HG03432 (cell line): Measurements from ENCODE around the gene JAK3.
"Not testable (repeated sequence)": the region's sequence is repeated elsewhere in the genome, so short reads cannot be mapped to it uniquely, and the experiment has no call there.

Experiments used
- ATAC-seq: cut with Tn5 transposase; IDR thresholded peaks from one replicate; pipeline ENCODE4 v1.9.1; 2021; ENCODE audit warnings: mild to moderate bottlenecking, moderate library complexity; ENCODE audit not compliant: unreplicated experiment

JAK3 gene

DNA sequence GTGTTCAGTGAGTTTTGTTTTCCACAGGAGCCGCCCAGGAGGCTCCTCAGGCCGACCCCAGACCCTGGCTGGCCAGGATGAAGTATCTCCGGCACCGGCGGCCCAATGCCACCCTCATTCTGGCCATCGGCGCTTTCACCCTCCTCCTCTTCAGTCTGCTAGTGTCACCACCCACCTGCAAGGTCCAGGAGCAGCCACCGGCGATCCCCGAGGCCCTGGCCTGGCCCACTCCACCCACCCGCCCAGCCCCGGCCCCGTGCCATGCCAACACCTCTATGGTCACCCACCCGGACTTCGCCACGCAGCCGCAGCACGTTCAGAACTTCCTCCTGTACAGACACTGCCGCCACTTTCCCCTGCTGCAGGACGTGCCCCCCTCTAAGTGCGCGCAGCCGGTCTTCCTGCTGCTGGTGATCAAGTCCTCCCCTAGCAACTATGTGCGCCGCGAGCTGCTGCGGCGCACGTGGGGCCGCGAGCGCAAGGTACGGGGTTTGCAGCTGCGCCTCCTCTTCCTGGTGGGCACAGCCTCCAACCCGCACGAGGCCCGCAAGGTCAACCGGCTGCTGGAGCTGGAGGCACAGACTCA, 40.0 kb downstream of the JAK3 start:
- no peak for ATAC-seq

DNA sequence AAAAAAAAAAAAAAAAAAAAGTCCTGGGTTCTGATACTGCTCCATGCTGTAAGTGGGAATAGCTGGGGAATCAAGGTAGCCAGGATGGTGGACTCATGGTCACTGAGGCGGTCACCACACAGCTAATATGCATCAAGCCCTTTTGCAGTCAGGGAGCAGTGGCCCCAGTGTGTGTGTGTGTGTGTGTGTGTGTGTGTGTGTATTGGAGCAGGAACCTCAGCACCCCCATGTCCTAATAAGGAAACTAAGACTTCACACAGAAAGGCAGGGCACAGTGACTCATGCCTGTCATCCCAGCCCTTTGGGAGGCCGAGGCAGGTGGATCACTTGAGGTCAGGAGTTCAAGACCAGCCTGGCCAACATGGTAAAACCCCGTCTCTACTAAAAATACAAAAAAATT, 40.8 kb downstream of the JAK3 start:
- ATAC-seq, result no peak

DNA sequence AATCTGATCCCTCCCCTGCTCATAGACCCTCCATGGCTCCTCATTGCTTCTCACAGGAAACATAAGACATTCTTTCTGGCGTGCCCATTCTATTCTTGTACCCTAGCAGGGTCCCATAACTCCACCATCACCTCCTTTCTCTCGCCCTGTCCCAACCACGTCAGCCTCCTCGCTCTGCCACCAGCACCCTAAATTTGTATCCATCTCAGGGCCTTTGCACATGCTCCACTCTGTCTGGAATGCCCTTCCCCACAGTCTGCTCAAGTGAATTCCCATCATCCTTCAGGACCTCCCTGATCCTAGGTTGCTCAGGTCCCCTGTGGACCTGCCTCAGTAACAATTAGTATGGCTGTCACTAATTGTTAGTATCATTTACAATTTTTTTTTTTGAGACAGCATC, 42.4 kb downstream of the JAK3 start:
- ATAC-seq, result no peak

DNA sequence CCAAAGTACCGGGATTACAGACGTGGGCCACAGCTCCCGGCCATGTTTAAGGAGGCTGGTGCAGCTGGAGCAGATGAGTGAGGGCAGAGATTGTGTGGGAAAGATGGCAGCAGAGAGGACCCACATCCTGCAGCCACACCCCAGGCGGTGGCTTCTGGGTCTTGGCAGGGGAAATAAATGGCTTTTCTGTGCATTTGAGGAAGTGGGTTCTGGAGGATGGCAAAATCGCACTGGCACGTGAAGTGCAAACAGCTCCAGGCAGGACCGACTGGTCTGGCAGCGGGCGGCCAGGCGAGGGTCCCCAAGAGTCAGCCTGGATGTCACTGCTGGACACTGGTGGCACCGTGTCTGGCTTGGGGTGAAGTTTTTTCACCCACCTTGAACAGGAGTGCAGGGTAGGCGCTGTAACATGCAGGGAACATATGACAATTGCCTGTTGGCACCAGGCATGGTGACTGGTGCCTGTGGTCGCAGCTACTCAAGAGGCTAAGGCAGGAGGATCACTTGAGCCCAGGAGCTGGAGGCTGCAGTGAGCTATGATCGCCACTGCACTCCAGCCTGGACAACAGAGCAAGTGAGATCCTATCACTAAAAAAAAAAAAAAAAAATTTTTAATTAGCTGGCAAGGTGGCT, 44.4 kb downstream of the JAK3 start:
- ATAC-seq, result no peak

DNA sequence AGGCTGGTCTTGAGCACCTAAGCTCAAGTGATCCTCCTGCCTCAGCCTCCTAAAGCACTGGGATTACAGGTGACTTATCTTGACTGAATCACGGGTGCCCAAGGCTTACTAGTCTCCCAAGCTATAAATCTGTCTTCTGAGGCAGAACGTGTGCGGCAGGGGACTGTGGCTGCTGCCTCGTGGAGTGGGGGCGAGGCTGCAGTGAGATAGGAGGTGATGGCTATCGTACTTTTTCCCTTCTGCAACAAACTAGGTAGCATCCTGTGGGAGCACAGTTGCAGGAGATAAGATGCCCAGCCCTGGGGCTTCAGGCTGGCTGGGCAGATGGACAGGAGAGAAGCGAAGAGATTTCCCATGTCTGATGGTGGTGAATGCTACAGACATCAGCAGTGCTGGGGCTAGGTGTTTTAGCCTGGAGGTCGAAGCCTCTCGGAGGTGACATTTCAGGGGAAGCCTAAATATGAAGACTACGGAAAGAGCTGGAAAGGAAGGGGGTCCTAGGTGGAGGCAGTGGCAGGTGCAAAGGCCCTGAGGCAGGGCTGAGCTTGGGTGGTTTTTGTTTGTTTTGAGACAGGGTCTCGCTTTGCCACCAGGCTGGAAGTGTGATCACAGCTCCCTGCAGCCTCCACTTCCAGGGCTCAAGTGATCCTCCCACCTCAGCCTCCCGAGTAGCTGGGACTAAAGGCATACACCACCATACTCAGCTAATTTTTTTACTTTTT, 45.5 kb downstream of the JAK3 start:
- no peak for ATAC-seq

DNA sequence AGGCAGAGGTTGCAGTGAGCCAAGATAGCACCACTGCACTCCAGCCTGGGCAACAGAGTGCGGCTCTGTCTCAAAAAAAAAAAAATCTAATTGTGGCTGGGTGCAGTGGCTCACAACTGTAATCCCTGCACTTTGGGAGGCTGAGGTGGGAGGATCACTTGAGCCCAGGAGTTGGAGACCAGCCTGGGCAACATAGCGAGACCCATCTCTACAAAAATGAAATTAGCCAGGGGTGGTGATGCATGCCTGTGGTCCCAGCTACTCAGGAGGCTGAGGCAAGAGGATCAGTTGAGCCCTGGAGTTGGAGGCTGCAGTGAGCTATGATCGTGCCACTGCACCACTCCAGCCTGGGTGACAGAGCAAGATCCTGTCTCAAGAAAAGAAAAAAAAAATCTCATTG, 49.2 kb downstream of the JAK3 start:
- ATAC-seq, result not testable (repeated sequence)

DNA sequence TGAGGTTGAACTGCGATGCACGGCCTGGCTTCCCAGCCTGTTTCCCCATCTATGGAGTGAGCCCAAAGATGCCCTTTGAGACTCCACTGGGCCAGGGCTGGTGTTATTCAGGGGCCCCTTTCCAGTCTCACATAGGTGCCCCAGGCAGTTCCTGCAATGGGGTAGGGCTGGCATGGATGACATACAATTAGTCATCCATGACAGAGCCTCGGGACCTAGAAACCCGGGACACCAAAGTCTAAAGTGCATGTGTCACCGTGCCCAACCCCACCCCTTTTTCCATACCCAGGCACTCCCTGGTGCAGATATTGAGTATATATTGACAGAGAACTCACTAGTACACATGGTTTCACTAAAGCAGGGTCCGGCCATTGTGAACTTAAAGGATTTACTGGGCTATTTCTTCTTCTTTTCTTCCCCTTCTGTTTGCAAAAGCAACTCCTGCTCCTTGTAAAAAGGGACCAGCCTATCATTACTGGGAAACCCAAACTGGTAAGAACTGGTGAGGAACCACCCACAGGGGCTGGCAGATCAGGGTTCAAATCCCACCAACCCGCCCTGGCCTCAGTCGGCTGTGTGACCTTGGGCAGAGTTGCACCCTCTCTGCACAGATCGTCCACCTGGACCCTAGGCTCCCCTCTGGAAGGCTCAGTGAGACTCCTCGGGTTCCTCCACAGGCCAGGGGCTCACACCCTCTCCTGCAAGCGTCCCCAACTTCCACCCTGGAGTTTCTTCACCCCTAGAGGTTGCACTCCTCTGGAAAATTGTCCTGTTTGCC, 50.2 kb downstream of the JAK3 start:
- no peak for ATAC-seq

DNA sequence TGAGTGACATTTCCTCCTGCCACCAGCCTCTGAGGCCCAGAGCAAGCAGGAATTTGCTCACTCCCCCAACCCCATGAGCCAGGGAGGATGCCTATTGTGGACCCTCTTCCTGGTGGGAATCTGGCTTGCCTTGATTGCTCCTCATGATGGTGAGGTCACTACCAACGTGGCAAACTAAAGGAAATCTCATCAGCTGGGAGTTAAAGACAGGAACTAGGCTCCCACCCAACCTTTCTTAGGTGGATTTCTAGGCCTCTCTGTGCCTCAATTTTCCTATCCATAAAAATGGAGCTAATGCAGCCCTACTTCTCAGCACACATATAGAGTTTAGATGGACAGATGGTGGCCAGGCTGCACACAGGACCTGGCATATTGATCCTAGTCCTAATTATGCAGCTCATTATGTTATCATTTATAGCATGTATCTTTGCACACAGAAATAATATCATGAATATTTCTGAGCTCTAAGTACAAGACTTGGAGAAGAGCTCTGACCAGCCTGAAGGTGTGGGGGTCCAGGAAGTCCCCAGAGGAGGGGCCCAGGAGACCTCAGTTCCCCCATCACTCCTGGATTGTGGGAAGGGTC, 50.9 kb downstream of the JAK3 start:
- no peak for ATAC-seq

DNA sequence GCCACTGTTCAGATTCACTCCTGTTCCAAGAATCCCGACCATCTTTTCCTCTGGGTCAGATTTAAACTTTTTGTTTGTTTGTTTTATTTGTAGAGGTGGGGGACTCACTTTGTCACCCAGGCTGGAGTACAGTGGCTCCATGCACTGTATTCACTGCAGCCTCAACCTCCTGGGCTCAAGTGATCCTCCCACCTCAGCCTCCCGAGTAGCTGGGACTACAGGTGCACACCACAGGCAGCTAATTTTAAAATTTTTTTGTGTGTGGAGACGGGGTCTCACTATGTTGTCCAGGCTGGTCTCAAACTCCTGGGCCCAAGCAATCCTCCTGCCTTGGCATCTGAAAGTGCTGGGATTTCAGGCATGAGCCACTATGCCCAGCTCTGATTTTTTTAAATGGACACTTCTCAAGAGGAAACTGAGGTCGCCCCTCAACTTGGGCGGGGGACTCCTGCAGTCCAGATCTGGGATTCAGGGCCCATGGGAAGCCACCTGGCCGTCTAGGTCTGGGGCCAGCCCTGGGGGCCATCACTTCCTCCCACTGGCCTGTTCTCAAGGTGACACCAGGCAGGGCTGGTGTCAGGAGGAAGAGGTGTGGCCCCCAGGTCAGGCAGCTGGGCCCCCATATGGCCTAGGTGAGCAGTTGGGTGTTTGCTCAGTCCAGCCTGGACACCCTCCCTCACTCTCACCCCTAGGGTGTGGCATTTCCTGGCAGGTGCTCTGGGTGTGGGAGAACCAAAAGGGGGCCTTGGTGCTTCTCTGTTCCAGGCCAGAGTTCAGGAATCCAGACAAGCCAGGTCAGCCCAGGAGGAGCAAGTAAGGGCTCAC, 51.6 kb downstream of the JAK3 start:
- no peak for ATAC-seq

DNA sequence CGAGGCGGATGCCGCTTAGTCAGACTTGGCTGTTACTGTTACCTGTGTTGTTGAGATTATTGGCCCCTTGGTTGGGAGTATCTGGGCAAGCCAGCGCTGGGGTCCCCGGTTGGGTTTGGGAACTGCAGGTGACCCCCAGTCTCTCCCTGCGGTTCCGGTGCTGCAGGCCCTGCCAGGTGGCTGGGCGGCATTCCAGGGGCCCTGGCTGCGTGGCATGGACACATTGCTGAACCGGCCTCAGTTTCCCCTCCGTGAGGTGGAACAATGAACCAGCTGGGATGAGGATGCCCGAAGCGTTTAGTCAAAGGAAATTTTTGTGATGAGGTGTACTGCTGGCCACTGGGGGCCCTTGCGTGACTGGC, 52.3 kb downstream of the JAK3 start:
- no peak for ATAC-seq

DNA sequence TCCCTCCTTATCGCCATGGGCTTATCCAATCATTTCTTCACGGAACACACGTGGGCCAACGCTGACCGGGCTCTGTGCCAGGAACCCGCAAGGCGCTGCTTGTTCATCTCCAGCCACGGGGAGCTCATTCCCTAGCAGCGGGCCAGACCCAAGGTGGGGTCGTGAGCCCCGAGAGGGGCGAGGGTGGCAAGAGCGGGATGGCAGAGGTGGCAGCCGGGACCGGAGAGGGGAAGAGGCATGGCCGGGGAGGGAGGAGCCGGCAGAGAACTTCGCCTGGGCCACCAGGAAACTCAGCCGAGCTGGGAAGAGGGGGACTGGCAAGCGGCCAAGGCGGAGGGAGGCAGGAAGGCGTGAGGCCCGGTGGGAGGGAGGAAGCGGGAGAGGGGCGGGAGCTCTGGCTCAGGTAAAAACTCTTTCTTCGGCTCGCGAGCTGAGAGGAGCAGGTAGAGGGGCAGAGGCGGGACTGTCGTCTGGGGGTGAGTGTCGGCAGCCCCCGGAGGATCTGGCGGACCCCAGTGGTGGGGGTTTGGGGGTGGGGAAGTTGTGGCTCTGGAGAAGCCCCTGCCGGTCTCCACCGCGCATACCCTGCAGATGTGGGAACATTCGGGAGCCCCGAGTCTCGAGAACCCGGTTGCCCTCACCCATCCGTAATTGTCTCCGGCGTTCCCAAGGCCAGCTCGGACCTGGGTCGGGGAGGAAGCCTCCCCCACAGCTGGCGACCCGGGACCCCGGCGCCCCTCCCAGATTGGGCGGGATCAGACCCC, 52.9 kb downstream of the JAK3 start, which contains the start of gene B3GNT3:
TSS of gene B3GNT3 (plus strand) at position 408 of the 764 bp plus-strand sequence. CDS start 12,670 bp downstream, outside the sequence.
- no peak for ATAC-seq

DNA sequence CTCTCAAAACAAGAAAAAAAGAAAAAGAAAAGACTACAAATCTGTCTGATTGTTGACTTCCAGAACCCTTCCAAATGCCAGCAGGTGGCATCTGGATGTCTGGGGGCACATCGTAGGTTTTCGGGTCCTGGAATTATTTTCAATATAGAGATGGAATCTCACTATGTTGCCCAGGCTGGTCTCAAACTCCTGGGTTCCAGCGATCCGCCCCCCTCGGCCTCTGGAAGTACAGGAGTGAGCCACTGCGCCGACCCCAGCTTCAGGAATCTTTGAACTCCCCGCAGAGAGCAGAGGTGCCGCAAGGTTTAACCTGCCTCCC, 53.4 kb downstream of the JAK3 start:
- no peak for ATAC-seq

DNA sequence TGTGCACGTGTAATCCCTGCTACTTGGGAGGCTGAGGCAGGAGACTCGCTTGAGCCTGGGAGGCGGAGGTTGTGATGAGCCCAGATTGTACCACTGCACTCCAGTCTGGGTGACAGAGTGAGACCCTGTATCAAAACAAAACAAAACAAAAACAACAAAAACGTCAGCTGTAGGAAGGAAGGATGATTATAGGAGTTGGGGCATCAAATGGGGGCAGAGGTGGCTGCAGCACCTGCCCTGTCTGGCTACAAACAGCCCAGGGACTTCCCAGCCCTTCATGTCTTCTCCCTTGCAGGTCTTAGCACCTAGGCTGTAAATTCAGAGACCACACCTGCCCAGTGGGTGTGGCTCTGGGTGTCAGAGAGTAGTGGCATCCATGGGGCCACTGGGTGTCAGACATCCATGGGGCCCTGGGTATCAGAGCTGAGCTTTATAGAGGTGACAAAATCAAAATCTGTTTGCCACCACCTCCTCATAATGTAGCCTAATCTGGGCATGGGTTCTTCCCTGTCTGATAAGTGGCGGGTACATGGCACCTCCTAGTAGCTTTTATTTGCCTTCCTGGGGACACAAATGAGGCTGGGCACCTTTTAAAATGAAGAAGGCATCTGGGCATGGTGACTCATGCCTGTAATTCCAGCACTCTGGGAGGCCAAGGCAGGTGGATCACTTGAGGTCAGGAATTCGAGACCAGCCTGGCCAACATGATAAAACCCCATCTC, 57.6 kb downstream of the JAK3 start:
- ATAC-seq, result no peak

DNA sequence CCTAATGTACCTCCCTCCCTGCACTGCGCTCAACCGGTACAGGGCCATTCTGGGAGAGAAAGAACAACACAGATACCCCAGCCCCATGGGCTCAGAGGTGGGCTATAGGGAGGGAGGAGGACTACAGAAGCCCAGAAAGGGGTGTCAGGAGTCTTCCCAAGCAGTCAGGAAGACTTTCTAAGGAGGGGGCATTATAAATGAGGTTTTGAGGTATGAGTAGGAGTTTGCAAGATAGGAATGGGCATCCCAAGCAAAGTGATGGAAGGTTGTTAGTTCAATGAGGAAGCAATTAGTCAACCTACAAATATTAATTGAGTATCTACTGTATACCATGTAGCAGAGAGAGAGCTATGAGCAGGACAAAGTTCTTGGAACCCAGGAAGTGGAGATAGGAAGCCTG, 59.1 kb downstream of the JAK3 start:
- ATAC-seq, result no peak

DNA sequence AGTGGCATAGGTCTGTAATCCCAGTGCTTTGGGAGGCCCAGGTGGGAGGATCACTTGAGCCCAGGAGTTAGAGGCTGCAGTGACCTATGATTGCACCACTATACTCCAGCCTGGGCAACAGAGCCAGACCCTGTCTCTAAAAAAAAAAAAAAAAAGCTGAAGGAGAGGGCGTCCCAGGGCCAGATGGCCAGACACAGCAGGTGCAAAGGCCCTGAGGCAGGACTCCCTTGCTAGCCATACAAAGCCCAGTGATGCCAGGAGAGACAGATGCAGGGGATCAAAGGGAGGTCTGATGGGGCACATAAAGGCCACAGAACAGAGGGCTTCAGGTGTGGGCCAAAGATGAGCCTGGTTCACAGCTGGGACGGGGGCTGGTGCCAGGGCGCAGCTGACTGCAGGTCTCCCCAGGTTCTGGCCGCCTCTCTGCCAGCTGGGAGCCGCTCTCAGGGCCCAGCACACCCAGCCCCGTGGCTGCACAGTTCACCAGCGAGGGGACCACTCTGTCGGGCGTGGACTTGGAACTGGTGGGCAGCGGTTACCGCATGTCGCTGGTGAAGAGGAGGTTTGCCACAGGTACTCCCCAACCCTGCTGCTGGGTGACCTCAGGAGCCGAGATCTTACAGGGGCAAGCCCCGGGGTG, 60.4 kb downstream of the JAK3 start:
- no peak for ATAC-seq

DNA sequence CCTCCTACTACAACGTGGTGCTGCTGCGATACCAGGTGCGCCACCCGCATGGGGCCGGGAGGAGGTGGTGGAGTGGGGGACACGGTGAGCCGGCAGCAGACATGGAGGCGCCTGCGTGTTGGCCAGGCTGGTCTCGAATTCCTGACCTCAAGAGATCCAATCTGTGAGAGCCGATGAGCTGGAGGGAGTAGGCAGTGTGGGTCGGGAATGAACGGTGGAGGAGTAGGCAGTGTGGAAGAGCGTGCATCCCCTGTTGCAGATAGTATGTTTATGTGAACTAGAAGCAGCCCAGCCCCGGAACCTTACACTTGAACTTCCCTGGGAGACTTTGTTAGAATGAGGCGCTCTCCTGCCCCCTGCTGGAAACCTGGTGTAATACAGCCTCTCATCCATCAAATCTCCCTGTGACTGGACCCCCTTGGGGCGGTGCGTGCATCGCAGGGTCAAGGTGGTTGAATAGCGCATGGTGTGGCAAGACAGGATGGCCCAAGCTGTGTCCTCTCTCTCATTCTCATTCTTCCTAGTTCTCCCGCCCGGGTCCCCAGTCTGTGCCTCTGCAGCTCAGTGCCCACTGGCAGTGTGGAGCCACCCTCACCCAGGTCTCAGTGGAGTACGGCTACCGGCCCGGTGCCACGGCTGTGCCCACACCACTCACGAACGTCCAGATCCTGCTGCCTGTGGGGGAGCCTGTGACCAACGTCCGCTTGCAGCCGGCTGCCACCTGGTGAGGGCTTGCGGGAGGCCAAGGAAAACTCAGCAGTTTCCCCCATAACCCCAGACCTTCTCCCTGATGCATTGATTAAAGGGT, 63.4 kb downstream of the JAK3 start:
- ATAC-seq, result no peak

DNA sequence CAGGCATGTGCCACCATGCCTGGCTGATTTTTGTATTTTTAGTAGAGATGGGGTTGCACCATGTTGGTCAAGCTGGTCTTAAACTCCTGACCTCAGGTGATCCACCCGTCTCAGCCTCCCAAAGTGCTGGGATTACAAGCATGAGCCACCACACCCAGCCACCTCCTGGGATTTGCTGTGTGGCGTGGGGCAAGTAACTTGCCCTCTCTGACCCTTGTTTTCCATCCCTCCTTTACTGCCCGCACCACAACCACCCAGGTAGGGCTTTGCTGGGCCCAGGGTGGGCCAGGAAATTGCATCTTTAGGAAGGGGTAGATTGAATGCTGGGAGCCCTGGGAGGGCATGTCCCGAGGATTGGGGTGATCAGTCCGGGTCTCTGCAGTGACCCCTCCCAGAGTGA, 64.1 kb downstream of the JAK3 start:
- not testable (repeated sequence) for ATAC-seq

DNA sequence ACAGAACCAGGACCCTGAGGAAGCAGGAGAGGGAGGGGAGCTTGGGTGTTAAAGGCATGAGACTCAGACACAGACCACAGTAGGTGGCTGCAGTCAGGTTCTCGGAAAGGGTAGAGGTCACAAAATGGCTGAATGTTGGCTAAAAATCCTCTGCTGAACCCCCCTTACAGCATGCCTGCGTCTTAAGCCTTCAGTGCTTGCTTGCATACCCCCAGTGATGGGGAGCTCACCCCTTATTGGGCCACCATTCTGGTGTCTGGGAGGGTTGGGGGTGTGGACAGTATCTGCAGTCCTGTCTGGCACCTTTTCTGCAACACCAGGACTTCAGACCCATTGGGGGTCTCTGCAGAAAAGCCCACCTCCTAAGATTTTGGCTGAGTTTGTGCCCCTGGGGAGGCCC, 67.0 kb downstream of the JAK3 start:
- ATAC-seq, result no peak
